ENCODE measurements around the gene POU2AF3. TPM values are rescaled to one million over a fixed set of nuclear protein-coding genes. Genes with fewer than 3 reads are reported as not detected.

Gene POU2AF3
- total RNA-seq, 1 experiment from 2014 or later: not detected

- no peak for TF ChIP-seq CTCF (IDR thresholded peaks at IDR 0.05; ENCODE audit: unreplicated experiment)
Measured at GRCh38 chr11:111350811-111351210, 52.5 kb downstream of the POU2AF3 start.

GRCh38 chr11:111351374-111352055, 53.2 kb downstream of the POU2AF3 start:
- ChIA-PET CTCF (no interaction called here), POLR2A (interaction anchor here (0.7 to 1.0 kb wide), 2 partner anchors 12 to 30 kb away, joined by 3 to 5 read pairs; no protein-coding TSS in a partner anchor)
- H3K27me3 Mint-ChIP-seq (ENCODE audit: insufficient read depth, unreplicated experiment): peaks cover 40% of the 10 kb centered on the region
- no peak for TF ChIP-seq CTCF (IDR thresholded peaks at IDR 0.05; ENCODE audit: unreplicated experiment)
- H3K27ac Mint-ChIP-seq (ENCODE audit: low read depth, unreplicated experiment): no peak overlapping the region
- no TSS peak for BruUV-seq (replicated peaks)
- no peak for DNase-seq (ENCODE audit: unreplicated experiment)
- H3K4me1 Mint-ChIP-seq (ENCODE audit: insufficient read depth, unreplicated experiment): no peaks in the 10 kb centered on the region
- H3K9me3 Mint-ChIP-seq (ENCODE audit: unreplicated experiment): no peaks in the 10 kb centered on the region
- H3K4me3 Mint-ChIP-seq (ENCODE audit: unreplicated experiment): no peak overlapping the region
- no peaks in the 10 kb centered on the region for H3K36me3 Mint-ChIP-seq (ENCODE audit: insufficient read depth, unreplicated experiment)
- intact Hi-C loops (cut with micrococcal nuclease): no loop called here

More at GRCh38 chr11:111350811-111351210, 52.5 kb downstream of the POU2AF3 start:
- BruUV-seq (replicated peaks): no TSS peak
- Mint-ChIP-seq H3K36me3 (ENCODE audit: insufficient read depth, unreplicated experiment) (no peaks in the 10 kb centered on the region), H3K4me1 (ENCODE audit: insufficient read depth, unreplicated experiment) (no peaks in the 10 kb centered on the region), H3K27me3 (ENCODE audit: insufficient read depth, unreplicated experiment) (peaks cover 40% of the 10 kb centered on the region), H3K27ac (ENCODE audit: low read depth, unreplicated experiment) (no peak overlapping the region), H3K4me3 (ENCODE audit: unreplicated experiment) (no peak overlapping the region), H3K9me3 (ENCODE audit: unreplicated experiment) (no peaks in the 10 kb centered on the region)
- intact Hi-C loops (cut with micrococcal nuclease): no loop called here
- ChIA-PET POLR2A (interaction anchor here (1.0 kb wide), 1 partner anchor 12 kb away, joined by 5 read pairs; no protein-coding TSS in a partner anchor), CTCF (interaction anchor here (0.7 kb wide), 1 partner anchor 76 kb away, joined by 4 read pairs; no protein-coding TSS in a partner anchor)
- DNase-seq (ENCODE audit: unreplicated experiment): no peak

- no peaks in the 10 kb centered on the region for H3K9me3 Mint-ChIP-seq (ENCODE audit: unreplicated experiment)
- no peak for TF ChIP-seq CTCF (IDR thresholded peaks at IDR 0.05; ENCODE audit: unreplicated experiment)
- DNase-seq (ENCODE audit: unreplicated experiment): no peak
- BruUV-seq (replicated peaks): no TSS peak
- intact Hi-C loops (cut with micrococcal nuclease): no loop called here
- no peak overlapping the region for H3K27ac Mint-ChIP-seq (ENCODE audit: low read depth, unreplicated experiment)
- peaks cover 40% of the 10 kb centered on the region for H3K27me3 Mint-ChIP-seq (ENCODE audit: insufficient read depth, unreplicated experiment)
- ChIA-PET POLR2A (no interaction called here), CTCF (no interaction called here)
- no peaks in the 10 kb centered on the region for H3K4me1 Mint-ChIP-seq (ENCODE audit: insufficient read depth, unreplicated experiment)
- no peak overlapping the region for H3K4me3 Mint-ChIP-seq (ENCODE audit: unreplicated experiment)
- no peaks in the 10 kb centered on the region for H3K36me3 Mint-ChIP-seq (ENCODE audit: insufficient read depth, unreplicated experiment)
Measured at GRCh38 chr11:111352231-111352746, 53.9 kb downstream of the POU2AF3 start.

- no peak overlapping the region for H3K27ac Mint-ChIP-seq (ENCODE audit: low read depth, unreplicated experiment)
- no peak for TF ChIP-seq CTCF (IDR thresholded peaks at IDR 0.05; ENCODE audit: unreplicated experiment)
- POLR2A ChIA-PET: no interaction called here
Measured at GRCh38 chr11:111352935-111353710, 54.8 kb downstream of the POU2AF3 start.

More at GRCh38 chr11:111352935-111353710, 54.8 kb downstream of the POU2AF3 start:
- BruUV-seq (replicated peaks): no TSS peak
- DNase-seq (ENCODE audit: unreplicated experiment): no peak
- Mint-ChIP-seq H3K27me3 (ENCODE audit: insufficient read depth, unreplicated experiment) (peaks cover 40% of the 10 kb centered on the region), H3K9me3 (ENCODE audit: unreplicated experiment) (no peaks in the 10 kb centered on the region), H3K4me1 (ENCODE audit: insufficient read depth, unreplicated experiment) (no peaks in the 10 kb centered on the region), H3K4me3 (ENCODE audit: unreplicated experiment) (no peak overlapping the region), H3K36me3 (ENCODE audit: insufficient read depth, unreplicated experiment) (no peaks in the 10 kb centered on the region)
- intact Hi-C loops (cut with micrococcal nuclease): no loop called here
- CTCF ChIA-PET: no interaction called here
